HepG2 (cell line): ENCODE measurements around the gene PACS1. TPM values are rescaled to one million over a fixed set of nuclear protein-coding genes. Genes with fewer than 3 reads are reported as not detected.

Source experiments
- AGO1 ChIP-seq: fragments of 200-400 bp; formaldehyde crosslinking; IDR thresholded peaks from 2 replicates; pipeline ENCODE4 v1.6.1; 2017; ENCODE audit warnings: mild to moderate bottlenecking, low read depth, low read length, moderate library complexity; ENCODE audit not compliant: poor library complexity, severe bottlenecking
- ATF4 ChIP-seq, 2 experiments: fragments of 450-650 bp in 1 of 2; sonication (generic) in 1 of 2; formaldehyde crosslinking; IDR thresholded peaks; 2 replicates each; pipeline versions ENCODE4 v1.5.0 to v1.8.0; 2020 to 2022; ENCODE audit warnings: mild to moderate bottlenecking in 1 of 2, missing genetic modification reagents in 1 of 2
- CENPT ChIP-seq: sonication (generic); formaldehyde crosslinking; IDR thresholded peaks from 2 replicates; pipeline ENCODE4 v1.8.0; 2022; ENCODE audit warnings: low read depth, mild to moderate bottlenecking, moderate library complexity, missing genetic modification reagents
- FOXJ3 ChIP-seq: sonication (generic); formaldehyde crosslinking; IDR thresholded peaks from 2 replicates; pipeline ENCODE4 v1.4.0; 2020; ENCODE audit warnings: missing genetic modification reagents, mild to moderate bottlenecking, borderline replicate concordance
- FOXO1 ChIP-seq: sonication (generic); formaldehyde crosslinking; IDR thresholded peaks from 2 replicates; pipeline ENCODE4 v1.4.0; 2020; ENCODE audit warnings: missing genetic modification reagents
- RARG ChIP-seq: sonication (generic); formaldehyde crosslinking; IDR thresholded peaks from 2 replicates; pipeline ENCODE4 v1.4.0; 2020; ENCODE audit warnings: low read depth, mild to moderate bottlenecking, missing genetic modification reagents
- USF2 ChIP-seq, 2 experiments: sonication (generic) in 1 of 2; formaldehyde crosslinking in 1 of 2; IDR thresholded peaks; 2 replicates each; pipeline versions ENCODE4 v1.5.1 to v1.6.1; 2011 to 2020; ENCODE audit warnings: borderline replicate concordance in 1 of 2, low read depth in 1 of 2, low read length in 1 of 2, mild to moderate bottlenecking in 1 of 2, missing genetic modification reagents in 1 of 2, moderate library complexity in 1 of 2
- ZNF101 ChIP-seq: sonication (generic); formaldehyde crosslinking; IDR thresholded peaks from 2 replicates; pipeline ENCODE4 v1.4.0; 2020; ENCODE audit warnings: mild to moderate bottlenecking, low read depth, missing genetic modification reagents, borderline replicate concordance
- ZNF180 ChIP-seq: sonication (generic); formaldehyde crosslinking; IDR thresholded peaks from 2 replicates; pipeline ENCODE4 v1.4.0; 2020; ENCODE audit warnings: low read depth, missing genetic modification reagents, borderline replicate concordance
- ZNF264 ChIP-seq: sonication (generic); formaldehyde crosslinking; IDR thresholded peaks from 2 replicates; pipeline ENCODE4 v1.4.0; 2020; ENCODE audit warnings: missing genetic modification reagents
- ZNF446 ChIP-seq: sonication (generic); formaldehyde crosslinking; IDR thresholded peaks from 2 replicates; pipeline ENCODE4 v1.5.0; 2020; ENCODE audit warnings: mild to moderate bottlenecking, missing genetic modification reagents
- ZNF782 ChIP-seq: sonication (generic); formaldehyde crosslinking; IDR thresholded peaks from 2 replicates; pipeline ENCODE4 v1.4.0; 2020; ENCODE audit warnings: missing genetic modification reagents, mild to moderate bottlenecking, borderline replicate concordance
- polyA plus RNA-seq, 8 experiments: library from polyadenylated mRNA; depleted of rRNA in 3 of 8; stranded (reverse) in 7 of 8; unstranded in 1 of 8; fragments of >200 nt; fragmentation: Illumina TruSeq in 4 of 8; extraction: Trizol in 4 of 8; gene quantifications; 2 replicates each; pipeline versions ENCODE4 v1.2.1 to v1.2.3, GENCODE V29; 2011 to 2016; ENCODE audit warnings: low read depth in 4 of 8, missing spikeins in 1 of 8, mixed read lengths in 1 of 8; ENCODE audit not compliant: insufficient read depth in 1 of 8
- total RNA-seq, 5 experiments: library from RNA; depleted of rRNA; stranded (reverse); fragments of >200 nt; fragmentation: Illumina TruSeq; extraction: Trizol; gene quantifications; 2 replicates each; pipeline ENCODE4 v1.2.3, GENCODE V29; 2016; ENCODE audit warnings: low read depth in 1 of 5
- TF ChIP-seq, protein P1 (sequence below): sonication (generic); formaldehyde crosslinking; IDR thresholded peaks from 2 replicates; pipeline ENCODE4 v1.4.0; 2020; ENCODE audit warnings: missing genetic modification reagents, borderline replicate concordance
- TF ChIP-seq, protein P2 (sequence below): sonication (generic); formaldehyde crosslinking; IDR thresholded peaks from 2 replicates; pipeline ENCODE4 v1.5.0; 2020; ENCODE audit warnings: mild to moderate bottlenecking, missing genetic modification reagents, moderate library complexity
- TF ChIP-seq, protein P3 (sequence below): sonication (generic); formaldehyde crosslinking; IDR thresholded peaks from 2 replicates; pipeline ENCODE4 v1.4.0; 2020; ENCODE audit warnings: low read depth, mild to moderate bottlenecking, missing genetic modification reagents
- TF ChIP-seq, protein P4 (sequence below): sonication (generic); formaldehyde crosslinking; IDR thresholded peaks from 2 replicates; pipeline ENCODE4 v1.5.1; 2020; ENCODE audit warnings: missing genetic modification reagents, mild to moderate bottlenecking, borderline replicate concordance

PACS1 gene
- total and polyA plus RNA-seq, 2 of the 13 experiments (the other 11 are each of a cell fraction or from before 2014, with no cell fraction given) = 7.6 to 8.6 TPM

- TF ChIP-seq, protein P1, sequence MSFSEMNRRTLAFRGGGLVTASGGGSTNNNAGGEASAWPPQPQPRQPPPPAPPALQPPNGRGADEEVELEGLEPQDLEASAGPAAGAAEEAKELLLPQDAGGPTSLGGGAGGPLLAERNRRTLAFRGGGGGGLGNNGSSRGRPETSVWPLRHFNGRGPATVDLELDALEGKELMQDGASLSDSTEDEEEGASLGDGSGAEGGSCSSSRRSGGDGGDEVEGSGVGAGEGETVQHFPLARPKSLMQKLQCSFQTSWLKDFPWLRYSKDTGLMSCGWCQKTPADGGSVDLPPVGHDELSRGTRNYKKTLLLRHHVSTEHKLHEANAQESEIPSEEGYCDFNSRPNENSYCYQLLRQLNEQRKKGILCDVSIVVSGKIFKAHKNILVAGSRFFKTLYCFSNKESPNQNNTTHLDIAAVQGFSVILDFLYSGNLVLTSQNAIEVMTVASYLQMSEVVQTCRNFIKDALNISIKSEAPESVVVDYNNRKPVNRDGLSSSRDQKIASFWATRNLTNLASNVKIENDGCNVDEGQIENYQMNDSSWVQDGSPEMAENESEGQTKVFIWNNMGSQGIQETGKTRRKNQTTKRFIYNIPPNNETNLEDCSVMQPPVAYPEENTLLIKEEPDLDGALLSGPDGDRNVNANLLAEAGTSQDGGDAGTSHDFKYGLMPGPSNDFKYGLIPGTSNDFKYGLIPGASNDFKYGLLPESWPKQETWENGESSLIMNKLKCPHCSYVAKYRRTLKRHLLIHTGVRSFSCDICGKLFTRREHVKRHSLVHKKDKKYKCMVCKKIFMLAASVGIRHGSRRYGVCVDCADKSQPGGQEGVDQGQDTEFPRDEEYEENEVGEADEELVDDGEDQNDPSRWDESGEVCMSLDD (CRISPR knock-in tag) = no peak
- TF ChIP-seq ATF4 (CRISPR knock-in tag; IDR thresholded peaks at IDR 0.05) = no peak
- TF ChIP-seq CENPT (CRISPR knock-in tag) = no peak
- TF ChIP-seq FOXJ3 (CRISPR knock-in tag) = no peak
- TF ChIP-seq FOXO1 (CRISPR knock-in tag) = no peak
- TF ChIP-seq ZNF446 = no peak
- TF ChIP-seq AGO1 = no peak
- TF ChIP-seq ZNF264 (CRISPR knock-in tag) = no peak
- TF ChIP-seq, protein P2, sequence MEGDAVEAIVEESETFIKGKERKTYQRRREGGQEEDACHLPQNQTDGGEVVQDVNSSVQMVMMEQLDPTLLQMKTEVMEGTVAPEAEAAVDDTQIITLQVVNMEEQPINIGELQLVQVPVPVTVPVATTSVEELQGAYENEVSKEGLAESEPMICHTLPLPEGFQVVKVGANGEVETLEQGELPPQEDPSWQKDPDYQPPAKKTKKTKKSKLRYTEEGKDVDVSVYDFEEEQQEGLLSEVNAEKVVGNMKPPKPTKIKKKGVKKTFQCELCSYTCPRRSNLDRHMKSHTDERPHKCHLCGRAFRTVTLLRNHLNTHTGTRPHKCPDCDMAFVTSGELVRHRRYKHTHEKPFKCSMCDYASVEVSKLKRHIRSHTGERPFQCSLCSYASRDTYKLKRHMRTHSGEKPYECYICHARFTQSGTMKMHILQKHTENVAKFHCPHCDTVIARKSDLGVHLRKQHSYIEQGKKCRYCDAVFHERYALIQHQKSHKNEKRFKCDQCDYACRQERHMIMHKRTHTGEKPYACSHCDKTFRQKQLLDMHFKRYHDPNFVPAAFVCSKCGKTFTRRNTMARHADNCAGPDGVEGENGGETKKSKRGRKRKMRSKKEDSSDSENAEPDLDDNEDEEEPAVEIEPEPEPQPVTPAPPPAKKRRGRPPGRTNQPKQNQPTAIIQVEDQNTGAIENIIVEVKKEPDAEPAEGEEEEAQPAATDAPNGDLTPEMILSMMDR = peak; percentile 10; the same call in 1 of the 2 replicates
- no peak for TF ChIP-seq USF2 (IDR thresholded peaks at IDR 0.05; ENCODE audit: low read depth, low read length)
- no peak for TF ChIP-seq USF2 (CRISPR knock-in tag; IDR thresholded peaks at IDR 0.05; ENCODE audit: borderline replicate concordance)
- no peak for TF ChIP-seq ZNF180
- TF ChIP-seq, protein P3, sequence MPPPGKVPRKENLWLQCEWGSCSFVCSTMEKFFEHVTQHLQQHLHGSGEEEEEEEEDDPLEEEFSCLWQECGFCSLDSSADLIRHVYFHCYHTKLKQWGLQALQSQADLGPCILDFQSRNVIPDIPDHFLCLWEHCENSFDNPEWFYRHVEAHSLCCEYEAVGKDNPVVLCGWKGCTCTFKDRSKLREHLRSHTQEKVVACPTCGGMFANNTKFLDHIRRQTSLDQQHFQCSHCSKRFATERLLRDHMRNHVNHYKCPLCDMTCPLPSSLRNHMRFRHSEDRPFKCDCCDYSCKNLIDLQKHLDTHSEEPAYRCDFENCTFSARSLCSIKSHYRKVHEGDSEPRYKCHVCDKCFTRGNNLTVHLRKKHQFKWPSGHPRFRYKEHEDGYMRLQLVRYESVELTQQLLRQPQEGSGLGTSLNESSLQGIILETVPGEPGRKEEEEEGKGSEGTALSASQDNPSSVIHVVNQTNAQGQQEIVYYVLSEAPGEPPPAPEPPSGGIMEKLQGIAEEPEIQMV (CRISPR knock-in tag) = no peak
- no peak for TF ChIP-seq ZNF782
- TF ChIP-seq, protein P4, sequence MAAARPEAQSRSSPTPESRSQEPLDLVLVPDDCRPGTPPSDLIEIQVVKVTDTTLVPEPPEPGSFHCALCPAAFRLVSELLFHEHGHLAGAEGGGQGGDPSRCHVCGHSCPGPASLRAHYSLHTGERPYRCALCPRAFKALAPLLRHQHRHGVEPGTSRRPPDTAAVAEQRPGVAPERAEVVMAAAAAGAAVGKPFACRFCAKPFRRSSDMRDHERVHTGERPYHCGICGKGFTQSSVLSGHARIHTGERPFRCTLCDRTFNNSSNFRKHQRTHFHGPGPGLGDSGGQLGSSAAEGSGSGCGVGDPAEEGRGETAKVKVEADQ = no peak
- no peak for TF ChIP-seq ZNF101 (CRISPR knock-in tag)
- no peak for TF ChIP-seq RARG
Observed at GRCh38 chr11:66268952-66269905, 199.2 kb downstream of the PACS1 start (continued).
